HG03571 (cell line): Measurements from ENCODE around the gene LENG8.
"Not testable (repeated sequence)": the region's sequence is repeated elsewhere in the genome, so short reads cannot be mapped to it uniquely, and the experiment has no call there.

ENCODE experiments used
- ATAC-seq: cut with Tn5 transposase; IDR thresholded peaks from one replicate; pipeline ENCODE4 v1.9.1; 2021; ENCODE audit not compliant: unreplicated experiment

The LENG8 gene

GRCh38 chr19:54509200-54509940 lies 60.4 kb downstream of the LENG8 start:
- not testable (repeated sequence) for ATAC-seq
